ENCODE results near the gene NOS1AP. TPM values are rescaled to one million over a fixed set of nuclear protein-coding genes. Genes with fewer than 3 reads are reported as not detected.

Gene NOS1AP
- polyA plus RNA-seq, 1 experiment: 0.04 TPM

DNA sequence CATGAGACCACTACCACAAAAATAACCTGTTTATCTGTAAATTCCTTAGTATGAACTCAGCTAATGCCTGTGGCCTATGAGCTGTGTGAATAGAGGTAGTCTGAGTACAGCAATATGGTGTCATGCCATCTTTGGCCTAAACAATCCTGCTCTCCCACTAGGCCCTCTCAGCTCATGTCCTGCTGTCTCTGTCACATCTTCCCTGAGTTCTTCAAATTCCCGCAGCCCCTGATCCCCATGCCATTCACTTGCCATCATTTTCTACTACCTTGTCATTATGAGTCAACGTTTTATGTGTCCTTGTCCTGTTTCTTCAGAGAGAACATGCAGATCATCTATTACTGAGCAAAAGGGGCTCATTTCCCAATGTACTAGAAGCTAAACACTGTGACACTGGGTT is 181.6 kb downstream of the NOS1AP start:
- Histone ChIP-seq H3K4me3 (ENCODE audit: low read depth, low read length) (no peak overlapping the region), H3K27me3 (ENCODE audit: control insufficient read depth, insufficient read depth, low read length) (no peaks in the 10 kb centered on the region), H3K9me3 (ENCODE audit: control insufficient read depth, insufficient read depth, low read length) (no peaks in the 10 kb centered on the region), H3K27ac (ENCODE audit: low read depth, low read length) (no peak overlapping the region)
- TF ChIP-seq, protein P1, sequence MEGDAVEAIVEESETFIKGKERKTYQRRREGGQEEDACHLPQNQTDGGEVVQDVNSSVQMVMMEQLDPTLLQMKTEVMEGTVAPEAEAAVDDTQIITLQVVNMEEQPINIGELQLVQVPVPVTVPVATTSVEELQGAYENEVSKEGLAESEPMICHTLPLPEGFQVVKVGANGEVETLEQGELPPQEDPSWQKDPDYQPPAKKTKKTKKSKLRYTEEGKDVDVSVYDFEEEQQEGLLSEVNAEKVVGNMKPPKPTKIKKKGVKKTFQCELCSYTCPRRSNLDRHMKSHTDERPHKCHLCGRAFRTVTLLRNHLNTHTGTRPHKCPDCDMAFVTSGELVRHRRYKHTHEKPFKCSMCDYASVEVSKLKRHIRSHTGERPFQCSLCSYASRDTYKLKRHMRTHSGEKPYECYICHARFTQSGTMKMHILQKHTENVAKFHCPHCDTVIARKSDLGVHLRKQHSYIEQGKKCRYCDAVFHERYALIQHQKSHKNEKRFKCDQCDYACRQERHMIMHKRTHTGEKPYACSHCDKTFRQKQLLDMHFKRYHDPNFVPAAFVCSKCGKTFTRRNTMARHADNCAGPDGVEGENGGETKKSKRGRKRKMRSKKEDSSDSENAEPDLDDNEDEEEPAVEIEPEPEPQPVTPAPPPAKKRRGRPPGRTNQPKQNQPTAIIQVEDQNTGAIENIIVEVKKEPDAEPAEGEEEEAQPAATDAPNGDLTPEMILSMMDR (IDR thresholded peaks at IDR 0.05; ENCODE audit: low read depth, low read length): no peak
- ChIA-PET POLR2A (interaction anchor here (0.6 kb wide), 1 partner anchor 189 kb away, joined by 5 read pairs; no protein-coding TSS in a partner anchor), CTCF (no interaction called here)
- DNase-seq (ENCODE audit: low read depth, low spot score): no peak

DNA sequence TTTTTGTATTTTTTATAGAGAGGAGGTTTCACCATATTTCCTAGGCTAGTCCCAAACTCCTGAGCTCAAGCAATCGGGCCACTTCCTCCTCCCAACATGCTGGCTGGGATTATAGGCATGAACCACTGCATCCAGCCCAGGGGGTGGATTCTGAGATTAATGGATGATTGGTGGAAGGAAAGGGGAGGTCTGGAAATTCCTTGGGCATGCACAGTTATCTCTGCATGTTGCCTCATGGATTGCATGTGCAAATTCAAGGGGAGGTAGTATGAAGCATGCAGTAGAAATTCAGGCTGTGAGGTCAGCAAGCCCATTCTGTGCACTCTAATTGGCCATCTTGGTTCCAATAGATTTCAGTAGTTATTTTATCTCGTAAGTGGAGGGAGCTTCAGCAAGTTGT is 182.7 kb downstream of the NOS1AP start:
- ChIA-PET CTCF (no interaction called here), POLR2A (no interaction called here)
- Histone ChIP-seq H3K27me3 (ENCODE audit: control insufficient read depth, insufficient read depth, low read length) (no peaks in the 10 kb centered on the region), H3K4me3 (ENCODE audit: low read depth, low read length) (no peak overlapping the region), H3K9me3 (ENCODE audit: control insufficient read depth, insufficient read depth, low read length) (no peaks in the 10 kb centered on the region), H3K27ac (ENCODE audit: low read depth, low read length) (no peak overlapping the region)
- TF ChIP-seq, protein P1 (IDR thresholded peaks at IDR 0.05; ENCODE audit: low read depth, low read length): no peak
- no peak for DNase-seq (ENCODE audit: low read depth, low spot score)

DNA sequence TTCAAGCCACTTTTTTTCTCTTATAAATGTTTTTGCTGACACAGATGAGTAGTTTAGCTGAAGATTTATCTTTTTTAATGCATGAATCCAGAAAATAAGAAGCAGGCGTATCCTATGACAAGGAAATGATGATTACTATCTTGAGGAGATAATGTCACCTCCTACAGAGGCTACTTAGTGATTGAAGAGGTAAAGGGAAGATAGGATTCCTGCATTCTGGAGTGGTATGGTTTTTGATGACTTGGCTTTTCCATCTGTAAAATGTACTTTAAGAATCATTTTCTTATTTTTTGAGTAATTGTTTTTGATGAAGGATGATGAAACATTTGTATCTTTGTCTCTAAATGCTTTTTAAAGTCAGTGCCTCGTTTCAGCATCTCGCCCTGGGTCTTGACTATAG is 184.3 kb downstream of the NOS1AP start:
- DNase-seq (ENCODE audit: low read depth, low spot score): no peak

DNA sequence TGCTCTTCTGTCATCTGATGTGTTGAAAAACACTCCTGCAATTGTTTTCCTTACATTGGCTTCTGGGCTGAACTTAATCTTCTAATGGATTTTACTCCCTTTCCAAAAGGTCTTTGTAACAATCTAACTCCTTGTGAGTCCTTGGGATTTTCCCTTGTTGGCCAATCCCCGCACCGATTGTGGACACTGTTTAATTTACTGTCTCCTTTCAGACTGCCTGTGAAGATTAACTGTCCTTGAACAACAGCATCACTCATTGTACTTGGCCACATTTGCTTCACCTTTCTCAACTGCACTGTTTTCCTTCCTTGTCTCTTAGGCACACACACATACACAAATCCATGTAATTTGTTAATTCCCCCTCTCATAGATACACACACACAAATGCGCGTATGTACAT is 186.8 kb downstream of the NOS1AP start:
- CTCF ChIA-PET: no interaction called here
- no peak overlapping the region for H3K27ac ChIP-seq (ENCODE audit: low read depth, low read length)
- DNase-seq (ENCODE audit: low read depth, low spot score): no peak

More for the DNA sequence above, 184.3 kb downstream of the NOS1AP start:
- Histone ChIP-seq H3K27me3 (ENCODE audit: control insufficient read depth, insufficient read depth, low read length) (no peaks in the 10 kb centered on the region), H3K27ac (ENCODE audit: low read depth, low read length) (no peak overlapping the region), H3K9me3 (ENCODE audit: control insufficient read depth, insufficient read depth, low read length) (no peaks in the 10 kb centered on the region), H3K4me3 (ENCODE audit: low read depth, low read length) (no peak overlapping the region)
- ChIA-PET POLR2A (no interaction called here), CTCF (no interaction called here)
- TF ChIP-seq, protein P1 (IDR thresholded peaks at IDR 0.05; ENCODE audit: low read depth, low read length): no peak

DNA sequence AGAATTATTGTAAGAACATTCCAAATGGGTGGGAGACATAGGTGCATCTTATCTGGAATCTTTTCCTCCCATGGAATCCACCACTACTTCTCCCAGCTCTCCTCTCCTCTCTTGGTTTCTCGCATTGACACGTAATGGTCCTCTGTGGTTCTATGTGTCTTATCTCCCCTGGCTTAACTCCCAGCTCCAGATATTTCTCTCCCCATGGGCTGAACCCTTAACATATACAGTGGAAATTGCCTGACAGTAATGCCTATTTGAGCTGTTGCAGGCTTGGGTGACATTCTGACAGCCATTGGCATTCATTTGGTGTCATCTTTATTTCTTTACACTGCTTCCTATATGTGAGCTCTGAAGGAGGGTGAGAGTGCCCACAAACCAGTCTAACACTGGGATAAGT is 188.9 kb downstream of the NOS1AP start:
- POLR2A ChIA-PET: no interaction called here
- DNase-seq (ENCODE audit: low read depth, low spot score): no peak
- no peak overlapping the region for H3K27ac ChIP-seq (ENCODE audit: low read depth, low read length)
- H3K4me3 ChIP-seq (ENCODE audit: low read depth, low read length): no peak overlapping the region
- TF ChIP-seq, protein P1 (IDR thresholded peaks at IDR 0.05; ENCODE audit: low read depth, low read length): no peak
- H3K9me3 ChIP-seq (ENCODE audit: control insufficient read depth, insufficient read depth, low read length): no peaks in the 10 kb centered on the region
- H3K27me3 ChIP-seq (ENCODE audit: control insufficient read depth, insufficient read depth, low read length): no peaks in the 10 kb centered on the region
- CTCF ChIA-PET: no interaction called here

More for the DNA sequence above, 186.8 kb downstream of the NOS1AP start:
- no peak overlapping the region for H3K4me3 ChIP-seq (ENCODE audit: low read depth, low read length)
- H3K9me3 ChIP-seq (ENCODE audit: control insufficient read depth, insufficient read depth, low read length): no peaks in the 10 kb centered on the region
- TF ChIP-seq, protein P1 (IDR thresholded peaks at IDR 0.05; ENCODE audit: low read depth, low read length): no peak
- H3K27me3 ChIP-seq (ENCODE audit: control insufficient read depth, insufficient read depth, low read length): no peaks in the 10 kb centered on the region
- POLR2A ChIA-PET: no interaction called here
